ENCODE results near the gene SGMS1. TPM values are rescaled to one million over a fixed set of nuclear protein-coding genes. Genes with fewer than 3 reads are reported as not detected.
"Not testable (repeated sequence)": the region's sequence is repeated elsewhere in the genome, so short reads cannot be mapped to it uniquely, and the experiment has no call there.

SGMS1 gene
- total RNA-seq, 1 experiment from 2014 or later = 20.4 TPM

- Histone ChIP-seq H3K27ac (ENCODE audit: insufficient read length, low read depth, low read length) (no peak overlapping the region), H2BK20ac (ENCODE audit: low read depth, low read length, poor library complexity, severe bottlenecking) (no peak overlapping the region), H2BK12ac (ENCODE audit: insufficient read length, low read depth, low read length) (no peak overlapping the region), H2AK5ac (ENCODE audit: insufficient read length, low read length) (no peak overlapping the region), H4K8ac (replicated peaks; ENCODE audit: insufficient read length, low read depth, low read length) (no peak overlapping the region), H3K4me2 (ENCODE audit: insufficient read depth, insufficient read length, low read length) (no peak overlapping the region), H4K91ac (ENCODE audit: insufficient read length, low read depth, low read length) (no peak overlapping the region), H3K14ac (ENCODE audit: insufficient read depth, low read length) (no peak overlapping the region), H2BK120ac (ENCODE audit: low read depth, low read length, poor library complexity, severe bottlenecking) (no peak overlapping the region), H3K27me3 (ENCODE audit: insufficient read depth, low read length) (no peaks in the 10 kb centered on the region), H3K18ac (ENCODE audit: insufficient read length, low read depth, low read length) (no peak overlapping the region), H3K9ac (ENCODE audit: extremely low read depth, insufficient read length, low read length) (no peak overlapping the region), H3K23ac (ENCODE audit: insufficient read length, low read depth, low read length) (no peak overlapping the region), H3T11ph (ENCODE audit: low read length) (no peak overlapping the region), H4K5ac (ENCODE audit: insufficient read length, low read depth, low read length) (no peak overlapping the region), H2AFZ (ENCODE audit: low read length) (no peak overlapping the region), H3K9me3 (ENCODE audit: control insufficient read depth, low read depth, low read length) (no peaks in the 10 kb centered on the region), H3K4ac (ENCODE audit: low read depth, low read length) (no peak overlapping the region), H4K20me1 (ENCODE audit: control insufficient read depth, insufficient read depth, insufficient read length) (no peaks in the 10 kb centered on the region), H3K23me2 (ENCODE audit: insufficient read length, low read depth, low read length, poor library complexity, severe bottlenecking) (no peaks in the 10 kb centered on the region), H3K79me1 (ENCODE audit: insufficient read depth, low read depth, low read length, poor library complexity, severe bottlenecking) (no peaks in the 10 kb centered on the region), H2BK15ac (ENCODE audit: low read depth, low read length) (no peak overlapping the region), H3K79me2 (ENCODE audit: insufficient read depth, low read length) (no peaks in the 10 kb centered on the region; the same call in 1 of the 2 replicates), H2BK5ac (ENCODE audit: insufficient read length, low read length) (no peak overlapping the region), H3K4me1 (ENCODE audit: insufficient read depth, low read length) (no peaks in the 10 kb centered on the region), H3K56ac (ENCODE audit: insufficient read length, low read depth, low read length) (no peak overlapping the region)
- Mint-ChIP-seq H3K4me1 (no peaks in the 10 kb centered on the region), H3K36me3 (ENCODE audit: insufficient read depth in 1 of 3, low read depth in 3 of 3) (peaks cover 3 to 11% (median 8%) of the 10 kb centered on the region in 3 experiments; a peak in 6 of 7 replicates), H3K27ac (no peak overlapping the region), H3K9me3 (peaks cover 1 to 2% of the 10 kb centered on the region in 2 experiments; a peak in 4 of 5 replicates), H3K4me3 (no peak overlapping the region), H3K27me3 (ENCODE audit: low read depth) (no peaks in the 10 kb centered on the region; the same call in 1 of the 2 replicates)
- DNase-seq = no peak
- no peak for TF ChIP-seq CTCF (conservative IDR thresholded peaks at IDR 0.05)
- no CpG with 5 or more reads among the region's 5 CpGs for WGBS (ENCODE audit: extremely low coverage, insufficient read length, low lambda C conversion rate)
Measured at GRCh38 chr10:50490241-50490640, 133.5 kb downstream of the SGMS1 start.

GRCh38 chr10:50484550-50484949 is 139.2 kb downstream of the SGMS1 start:
- H4K91ac ChIP-seq (ENCODE audit: insufficient read length, low read depth, low read length); H3K4me1 Mint-ChIP-seq; H3K4me1 ChIP-seq (ENCODE audit: insufficient read depth, low read length); H3K27ac Mint-ChIP-seq; H2AK5ac ChIP-seq (ENCODE audit: insufficient read length, low read length); H3K9ac ChIP-seq (ENCODE audit: extremely low read depth, insufficient read length, low read length); H3K27me3 ChIP-seq (ENCODE audit: insufficient read depth, low read length); H2BK15ac ChIP-seq (ENCODE audit: low read depth, low read length); H3K18ac ChIP-seq (ENCODE audit: insufficient read length, low read depth, low read length); H3K4me2 ChIP-seq (ENCODE audit: insufficient read depth, insufficient read length, low read length); H3K23me2 ChIP-seq (ENCODE audit: insufficient read length, low read depth, low read length, poor library complexity, severe bottlenecking); H3K56ac ChIP-seq (ENCODE audit: insufficient read length, low read depth, low read length); H2BK12ac ChIP-seq (ENCODE audit: insufficient read length, low read depth, low read length); H3K27me3 Mint-ChIP-seq (ENCODE audit: low read depth); H4K5ac ChIP-seq (ENCODE audit: insufficient read length, low read depth, low read length); H2BK5ac ChIP-seq (ENCODE audit: insufficient read length, low read length); H3K79me1 ChIP-seq (ENCODE audit: insufficient read depth, low read depth, low read length, poor library complexity, severe bottlenecking); H3T11ph ChIP-seq (ENCODE audit: low read length); H2BK120ac ChIP-seq (ENCODE audit: low read depth, low read length, poor library complexity, severe bottlenecking); H3K4me3 Mint-ChIP-seq; H3K14ac ChIP-seq (ENCODE audit: insufficient read depth, low read length); H2AFZ ChIP-seq (ENCODE audit: low read length); H3K27ac ChIP-seq (ENCODE audit: insufficient read length, low read depth, low read length); DNase-seq; H3K4ac ChIP-seq (ENCODE audit: low read depth, low read length); H2BK20ac ChIP-seq (ENCODE audit: low read depth, low read length, poor library complexity, severe bottlenecking); H3K79me2 ChIP-seq (ENCODE audit: insufficient read depth, low read length); H3K23ac ChIP-seq (ENCODE audit: insufficient read length, low read depth, low read length); H3K9me3 ChIP-seq (ENCODE audit: control insufficient read depth, low read depth, low read length); H4K20me1 ChIP-seq (ENCODE audit: control insufficient read depth, insufficient read depth, insufficient read length); H4K8ac ChIP-seq (replicated peaks; ENCODE audit: insufficient read length, low read depth, low read length): not testable (repeated sequence)
- Mint-ChIP-seq H3K36me3 (ENCODE audit: insufficient read depth in 1 of 3, low read depth in 3 of 3) (peaks cover 16 to 26% (median 26%) of the 10 kb centered on the region in 3 experiments), H3K9me3 (peaks cover 20 to 23% of the 10 kb centered on the region in 2 experiments)
- no CpG with 5 or more reads among the region's 1 CpG for whole genome bisulfite sequencing (ENCODE audit: extremely low coverage, insufficient read length, low lambda C conversion rate)
